ENCODE data around the gene NEAT1.
"Not testable (repeated sequence)": the region's sequence is repeated elsewhere in the genome, so short reads cannot be mapped to it uniquely, and the experiment has no call there.

Gene NEAT1

GRCh38 chr11:65404638-65405339 lies 17.8 kb upstream of the NEAT1 start:
- no peak for DNase-seq (ENCODE audit: low read depth)

- no peak for DNase-seq (ENCODE audit: low read depth)
These were observed 11.5 kb upstream of the NEAT1 start for GRCh38 chr11:65410936-65411680.

- DNase-seq (ENCODE audit: low read depth) = no peak
These were observed 10.9 kb upstream of the NEAT1 start for GRCh38 chr11:65411681-65412070.

GRCh38 chr11:65412271-65413076 lies 10.1 kb upstream of the NEAT1 start:
- DNase-seq (ENCODE audit: low read depth) = no peak

- DNase-seq (ENCODE audit: low read depth) = not testable (repeated sequence)
These were observed 9.4 kb upstream of the NEAT1 start for GRCh38 chr11:65413077-65413664.

- no peak for DNase-seq (ENCODE audit: low read depth)
These were observed 7.7 kb upstream of the NEAT1 start for GRCh38 chr11:65414776-65415498.

- DNase-seq (ENCODE audit: low read depth) = no peak
These were observed 6.9 kb upstream of the NEAT1 start for GRCh38 chr11:65415499-65416340.

- DNase-seq (ENCODE audit: low read depth) = peak; percentile 84
These were observed 6.2 kb upstream of the NEAT1 start for GRCh38 chr11:65416341-65416824.

GRCh38 chr11:65416841-65417701 lies 5.5 kb upstream of the NEAT1 start:
- no peak for DNase-seq (ENCODE audit: low read depth)

GRCh38 chr11:65417702-65418430 lies 4.7 kb upstream of the NEAT1 start:
- no peak for DNase-seq (ENCODE audit: low read depth)

- no peak for DNase-seq (ENCODE audit: low read depth)
These were observed 4.2 kb upstream of the NEAT1 start for GRCh38 chr11:65418431-65418680.

- peak; percentile 71 for DNase-seq (ENCODE audit: low read depth)
These were observed 3.7 kb upstream of the NEAT1 start for GRCh38 chr11:65418681-65419459.

- no peak for DNase-seq (ENCODE audit: low read depth)
These were observed 3.2 kb upstream of the NEAT1 start for GRCh38 chr11:65419460-65419771.

- no peak for DNase-seq (ENCODE audit: low read depth)
These were observed 2.7 kb upstream of the NEAT1 start for GRCh38 chr11:65419772-65420481.

- no peak for DNase-seq (ENCODE audit: low read depth)
These were observed 2.1 kb upstream of the NEAT1 start for GRCh38 chr11:65420506-65420905.

- peak; percentile 78 for DNase-seq (ENCODE audit: low read depth)
These were observed 1.4 kb upstream of the NEAT1 start for GRCh38 chr11:65420979-65421793.
